Panc1 (cell line): ENCODE data around the gene TACR1. TPM values are rescaled to one million over a fixed set of nuclear protein-coding genes. Genes with fewer than 3 reads are reported as not detected.

Experiments
- ATAC-seq: fragments of 200-7000 bp; cut with Tn5 transposase; 2 replicates; pipeline ENCODE4 v1.9.1; 2020; ENCODE audit warnings: mild to moderate bottlenecking, moderate library complexity
- BruUV-seq: library from RNA; stranded (reverse); fragments of 400-500 nt; replicated peaks from 2 replicates; lab custom pipeline; 2021; lab: Mats Ljungman, UMichigan
- CTCF ChIA-PET: fragments of 300-600 bp; sonication (Branson Sonifier 250); formaldehyde crosslinking; loops from one replicate; lab custom pipeline; 2022; ENCODE audit warnings: antibody characterized with exemption; lab: Charles Lee
- POLR2A ChIA-PET: fragments of 300-600 bp; sonication (Branson Sonifier 250); formaldehyde crosslinking; loops from one replicate; lab custom pipeline; 2022; ENCODE audit warnings: antibody characterized with exemption; lab: Charles Lee
- DNase-seq: peaks from one replicate; pipeline ENCODE4 v3.0.0-alpha.2; 2010; ENCODE audit warnings: low read depth, low spot score
- H3K27ac ChIP-seq: 2 replicates; pipeline ENCODE4 v1.5.1; 2011; ENCODE audit warnings: mild to moderate bottlenecking, low read length, inconsistent platforms
- H3K27me3 ChIP-seq: fragments of 200-500 bp; sonication (Bioruptor generic); 2 replicates; pipeline ENCODE4 v1.6.0; 2014; ENCODE audit warnings: low read length, inconsistent platforms; ENCODE audit not compliant: control insufficient read depth, insufficient read depth
- H3K36me3 ChIP-seq: fragments of 200-500 bp; sonication (Bioruptor generic); 2 replicates; pipeline ENCODE4 v1.5.1; 2014; ENCODE audit warnings: inconsistent platforms, mild to moderate bottlenecking, low read length, moderate library complexity; ENCODE audit not compliant: control insufficient read depth, insufficient read depth
- H3K4me1 ChIP-seq: 2 replicates; pipeline ENCODE4 v1.5.1; 2011; ENCODE audit warnings: inconsistent platforms, mild to moderate bottlenecking, low read length, moderate library complexity; ENCODE audit not compliant: control insufficient read depth, insufficient read depth
- H3K4me3 ChIP-seq, 2 experiments: 2 replicates each; pipeline ENCODE4 v1.5.1; 2011 to 2012; ENCODE audit warnings: low read depth in 2 of 2, low read length in 2 of 2, mild to moderate bottlenecking in 2 of 2, inconsistent platforms in 1 of 2, moderate library complexity in 1 of 2
- H3K9me3 ChIP-seq: fragments of 200-500 bp; sonication (Bioruptor generic); 2 replicates; pipeline ENCODE4 v1.5.1; 2014; ENCODE audit warnings: low read depth, mild to moderate bottlenecking, inconsistent platforms, low read length, moderate library complexity; ENCODE audit not compliant: control insufficient read depth, insufficient read depth
- CTCF ChIP-seq: fragments of 450-650 bp; IDR thresholded peaks from 2 replicates; pipeline ENCODE4 v1.5.1; 2017; ENCODE audit warnings: mild to moderate bottlenecking
- POLR2AphosphoS5 ChIP-seq: IDR thresholded peaks from 2 replicates; pipeline ENCODE4 v1.6.1; 2012; ENCODE audit warnings: mild to moderate bottlenecking, low read depth, low read length, moderate library complexity
- REST ChIP-seq, 2 experiments: IDR thresholded peaks; 2 replicates each; pipeline ENCODE4 v1.6.1; 2011 to 2012; ENCODE audit warnings: low read depth in 2 of 2, control low read depth in 1 of 2, low read length in 1 of 2, mild to moderate bottlenecking in 1 of 2, moderate library complexity in 1 of 2; ENCODE audit not compliant: insufficient read depth in 1 of 2
- SIN3A ChIP-seq: IDR thresholded peaks from 2 replicates; pipeline ENCODE4 v1.6.1; 2012; ENCODE audit warnings: low read depth, mild to moderate bottlenecking, low read length, moderate library complexity, borderline replicate concordance; ENCODE audit not compliant: insufficient read depth
- TCF7L2 ChIP-seq: IDR thresholded peaks from 2 replicates; pipeline ENCODE4 v1.6.1; 2011; ENCODE audit warnings: mild to moderate bottlenecking, low read depth, low read length, inconsistent platforms
- in situ Hi-C: cut with HindIII; loops from 2 replicates; pipeline ENCODE4 v1.10.0; 2016; ENCODE audit warnings: low sequenced_read_pairs, low pct_unique_long_range_greater_than_20kb
- intact Hi-C: fragments of 100-400 bp; cut with micrococcal nuclease; formaldehyde crosslinking; loops from one replicate; pipeline ENCODE4 v1.10.0; 2022; ENCODE audit not compliant: unreplicated experiment
- total RNA-seq: library from RNA; stranded (reverse); gene quantifications from one replicate; pipeline ENCODE4 v1.2.1, GENCODE V29; 2021; ENCODE audit not compliant: unreplicated experiment

TACR1 gene
- total RNA-seq, 1 experiment from 2014 or later = not detected

DNA sequence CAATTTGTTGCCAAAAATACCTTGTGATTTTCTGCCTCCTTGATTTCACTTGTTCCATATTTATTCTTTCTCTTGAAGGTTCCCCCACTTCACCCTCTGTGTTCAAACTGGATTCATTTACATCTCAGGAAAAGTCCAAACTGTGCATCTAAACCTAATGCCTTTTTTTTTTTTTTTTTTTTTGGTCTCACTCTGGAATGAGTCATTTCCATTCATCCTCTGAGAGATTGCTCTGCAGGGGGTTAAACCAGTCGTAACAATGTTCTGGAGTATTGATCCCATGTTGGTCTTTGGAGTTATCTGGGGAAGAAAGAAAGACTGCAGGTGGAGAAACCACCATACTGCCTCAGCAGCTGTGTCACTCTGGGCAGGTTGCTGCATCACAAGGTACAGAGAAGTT is 119.7 kb downstream of the TACR1 start:
- CTCF ChIA-PET = no interaction called here
- TF ChIP-seq TCF7L2 (no peak), CTCF (no peak), SIN3A (no peak)
- H3K4me3 ChIP-seq = no peak overlapping the region

GRCh38 chr2:75077909-75078308 is 121.4 kb downstream of the TACR1 start:
- no peak for DNase-seq
- intact Hi-C loops = no loop called here
- H3K27ac ChIP-seq = no peak overlapping the region
- in situ Hi-C loops = no loop called here
- no peak for ATAC-seq
- no peak overlapping the region for H3K4me3 ChIP-seq
- H3K36me3 ChIP-seq = no peaks in the 10 kb centered on the region
- H3K27me3 ChIP-seq = no peaks in the 10 kb centered on the region
- ChIA-PET CTCF (interaction anchor here (1.1 kb wide), 1 partner anchor 13 kb away, joined by 4 read pairs; no protein-coding TSS in a partner anchor), POLR2A (no interaction called here)
- BruUV-seq = no TSS peak
- no peak for TF ChIP-seq POLR2AphosphoS5
- no peak for TF ChIP-seq REST (IDR thresholded peaks at IDR 0.05; ENCODE audit: insufficient read depth in 1 of 2, low read depth in 2 of 2, low read length in 1 of 2)
- H3K9me3 ChIP-seq = no peaks in the 10 kb centered on the region
- no peaks in the 10 kb centered on the region for H3K4me1 ChIP-seq

More for the DNA sequence above, 119.7 kb downstream of the TACR1 start:
- no peaks in the 10 kb centered on the region for H3K4me1 ChIP-seq
- POLR2A ChIA-PET = no interaction called here
- no peaks in the 10 kb centered on the region for H3K9me3 ChIP-seq
- intact Hi-C loops (no loop called here), in situ Hi-C loops (no loop called here)
- no peak overlapping the region for H3K27ac ChIP-seq
- H3K36me3 ChIP-seq = no peaks in the 10 kb centered on the region
- BruUV-seq = no TSS peak
- H3K27me3 ChIP-seq = no peaks in the 10 kb centered on the region
- DNase-seq = no peak
- ATAC-seq = no peak

DNA sequence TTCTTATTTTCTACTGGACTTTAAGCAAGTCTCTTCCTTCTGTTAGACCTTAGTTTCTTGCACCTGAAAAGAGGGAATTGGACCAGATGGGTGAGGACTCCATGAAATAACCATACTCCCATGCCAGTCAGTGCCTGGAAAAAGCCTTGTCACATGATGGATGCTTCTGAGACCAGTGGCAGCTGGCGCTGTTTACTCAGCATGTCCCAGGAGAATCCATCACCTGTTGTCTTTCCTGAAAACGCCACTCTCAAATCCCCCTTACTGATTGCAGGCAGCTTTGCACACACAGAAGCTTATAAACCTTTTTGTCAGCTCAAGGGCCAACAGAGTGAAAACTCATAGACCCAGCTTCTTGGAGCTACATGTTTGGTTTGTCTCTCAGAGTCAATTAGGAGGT is 123.2 kb downstream of the TACR1 start:
- in situ Hi-C loops = no loop called here
- ChIA-PET POLR2A (no interaction called here), CTCF (no interaction called here)
- no TSS peak for BruUV-seq
- DNase-seq (no peak), ATAC-seq (no peak)
- Histone ChIP-seq H3K4me1 (no peaks in the 10 kb centered on the region), H3K27me3 (no peaks in the 10 kb centered on the region), H3K36me3 (no peaks in the 10 kb centered on the region), H3K4me3 (no peak overlapping the region), H3K27ac (no peak overlapping the region), H3K9me3 (no peaks in the 10 kb centered on the region)
- intact Hi-C loops = no loop called here
- no peak for TF ChIP-seq CTCF
